D341Med (cell line): Measurements from ENCODE around the gene GATB.
A peak's percentile ranks its signal among the peaks of the same experiment; 100 is the strongest.

Experiments
- DNase-seq: peaks from one replicate; pipeline ENCODE4 v3.0.0; 2012; ENCODE audit warnings: low spot score

Gene GATB

DNA sequence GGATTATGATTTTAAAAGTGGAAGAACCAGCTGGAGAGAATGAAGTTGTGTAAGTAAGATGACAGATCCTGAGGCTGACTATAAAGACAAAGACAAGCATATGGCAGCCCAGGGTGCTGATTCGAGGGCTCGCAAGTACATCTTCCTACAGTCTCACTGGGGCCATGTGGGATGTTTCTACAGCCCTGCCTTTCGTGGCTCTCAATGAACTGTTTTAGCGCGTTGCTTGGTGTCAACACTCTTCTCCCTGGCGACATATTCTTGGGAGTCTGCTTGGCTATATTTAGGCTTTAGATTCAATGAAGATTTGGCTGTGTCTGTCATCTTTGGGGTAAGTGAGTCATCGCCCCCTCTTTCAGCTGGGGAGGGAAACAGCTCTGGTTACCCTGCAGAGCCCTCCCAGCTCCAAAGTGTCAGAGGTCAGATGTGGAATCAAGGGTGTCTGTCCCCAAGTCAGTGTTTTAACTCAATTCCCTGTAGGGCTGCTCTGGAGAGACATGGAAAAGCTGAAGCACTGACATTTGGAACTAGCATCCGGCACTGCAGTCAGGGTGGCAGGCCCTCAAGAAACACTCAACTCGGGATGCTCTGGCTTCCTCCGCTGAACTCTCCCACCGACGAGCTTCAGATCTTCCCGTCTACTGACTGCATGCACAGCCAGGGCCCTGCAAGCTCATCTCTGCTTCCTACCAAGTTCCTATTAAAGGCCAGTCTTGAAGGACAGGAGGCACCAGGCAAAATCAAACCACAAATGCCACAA is 65.7 kb downstream of the GATB start:
- DNase-seq: no peak

DNA sequence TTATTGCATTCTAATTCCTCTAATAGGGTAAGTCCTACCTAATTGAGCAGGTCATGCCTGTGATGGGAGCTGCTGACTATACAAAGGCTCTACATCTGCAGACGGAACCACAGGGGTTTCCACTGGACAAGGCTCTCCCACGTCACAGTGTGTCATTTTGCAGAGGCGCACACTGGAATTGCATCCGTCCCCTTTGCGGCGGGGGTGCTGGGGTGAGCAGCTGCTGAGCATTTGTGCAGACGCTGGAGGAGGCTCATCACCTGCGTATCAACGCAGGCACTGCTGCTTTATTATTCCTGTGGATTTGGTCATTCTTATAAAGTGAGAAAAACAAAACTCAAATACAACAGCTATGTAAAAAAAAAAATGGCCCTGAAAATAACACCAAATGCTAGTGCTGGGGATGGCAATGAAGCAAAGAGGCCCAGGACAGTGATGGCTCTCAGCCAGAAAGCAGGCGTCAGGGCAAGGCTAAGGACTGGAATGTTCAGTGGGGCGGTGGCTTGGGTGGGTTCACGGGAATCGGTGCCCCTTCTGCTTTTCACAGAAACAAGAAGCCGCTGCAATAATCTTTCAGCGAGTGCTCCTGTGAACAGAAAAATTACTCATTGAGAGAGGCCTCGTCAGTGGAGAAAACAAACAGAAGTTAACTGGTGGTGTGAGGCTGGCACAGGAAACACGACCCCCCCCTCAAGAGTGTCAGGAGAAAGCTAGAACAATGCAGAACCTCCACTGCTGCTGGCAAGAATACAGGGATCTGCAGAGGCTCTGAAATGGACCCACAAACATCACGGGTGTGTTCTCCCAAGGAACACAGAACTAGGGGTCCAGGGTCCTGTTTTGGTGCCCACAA is 67.8 kb downstream of the GATB start:
- no peak for DNase-seq

DNA sequence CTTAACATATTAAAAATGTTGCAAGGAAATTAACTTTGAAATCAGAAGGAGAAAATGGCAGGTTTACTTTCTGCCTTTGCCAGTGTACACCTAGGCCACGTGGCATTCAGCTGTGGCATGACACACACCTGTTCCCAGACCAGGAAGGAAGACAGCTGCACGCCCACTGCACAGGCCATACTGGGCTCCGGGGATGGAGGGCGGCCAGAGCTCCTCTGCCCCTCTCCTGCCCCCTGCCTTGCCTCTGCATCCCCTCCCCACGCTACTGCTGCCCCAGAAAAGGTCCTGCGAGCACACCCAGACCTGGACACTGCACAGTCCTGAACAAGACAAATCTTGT is 68.4 kb downstream of the GATB start:
- DNase-seq: no peak

DNA sequence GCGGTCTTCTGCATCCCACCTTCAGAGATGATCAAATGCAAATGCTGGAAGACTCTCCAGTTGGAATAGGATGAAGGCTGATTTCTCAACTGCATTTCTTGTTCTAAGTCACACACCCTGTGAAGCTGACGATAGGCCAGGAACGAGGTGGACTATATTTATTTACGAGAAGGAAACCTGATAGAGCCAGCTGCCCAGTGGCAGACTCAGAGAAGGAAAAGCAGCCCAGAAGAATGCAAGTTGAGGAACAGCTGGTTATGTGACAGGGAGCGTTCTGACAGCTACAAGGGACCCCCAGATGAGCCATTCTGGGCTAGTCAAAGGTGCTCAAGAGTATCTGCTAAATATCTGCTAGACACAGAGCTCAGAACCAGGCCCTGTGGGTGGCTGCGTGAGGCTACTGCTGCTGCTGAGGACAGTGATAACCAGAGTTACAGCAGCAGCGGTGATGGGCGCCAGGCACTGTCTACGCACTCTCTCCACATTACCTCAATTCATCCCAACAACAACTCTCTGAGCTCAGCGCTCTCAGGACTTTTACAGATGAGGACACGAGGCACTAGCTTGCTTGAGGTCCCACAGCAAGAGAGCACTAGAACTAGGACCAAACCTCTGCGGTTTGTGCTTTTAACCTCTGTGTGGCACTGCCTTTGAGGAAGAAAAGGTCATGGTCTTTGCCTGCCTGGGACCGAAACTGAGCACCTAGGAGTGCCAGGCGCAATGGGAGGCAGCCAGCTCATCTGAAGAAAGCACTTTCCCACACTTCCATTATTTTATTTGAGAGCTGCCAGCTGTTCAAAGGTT is 69.0 kb downstream of the GATB start:
- no peak for DNase-seq

DNA sequence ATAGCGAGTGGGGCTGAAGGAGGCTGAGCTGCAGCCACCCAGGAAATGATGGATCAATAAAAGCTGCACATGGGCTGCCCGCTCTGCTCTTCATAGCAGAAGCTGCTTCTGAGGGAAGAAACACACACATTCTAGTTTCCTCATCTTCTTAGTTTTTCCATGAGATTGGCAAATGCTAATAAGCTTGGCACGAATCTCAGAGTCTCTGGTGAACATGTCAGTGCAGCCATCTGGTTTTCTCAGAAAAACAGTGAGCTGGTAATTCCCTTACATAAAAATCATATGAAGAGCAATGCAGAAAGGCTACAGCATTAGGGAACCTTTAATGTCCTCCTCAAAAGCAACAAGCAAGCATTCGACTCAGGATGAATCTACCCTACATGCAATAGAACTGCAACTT is 69.9 kb downstream of the GATB start:
- no peak for DNase-seq

DNA sequence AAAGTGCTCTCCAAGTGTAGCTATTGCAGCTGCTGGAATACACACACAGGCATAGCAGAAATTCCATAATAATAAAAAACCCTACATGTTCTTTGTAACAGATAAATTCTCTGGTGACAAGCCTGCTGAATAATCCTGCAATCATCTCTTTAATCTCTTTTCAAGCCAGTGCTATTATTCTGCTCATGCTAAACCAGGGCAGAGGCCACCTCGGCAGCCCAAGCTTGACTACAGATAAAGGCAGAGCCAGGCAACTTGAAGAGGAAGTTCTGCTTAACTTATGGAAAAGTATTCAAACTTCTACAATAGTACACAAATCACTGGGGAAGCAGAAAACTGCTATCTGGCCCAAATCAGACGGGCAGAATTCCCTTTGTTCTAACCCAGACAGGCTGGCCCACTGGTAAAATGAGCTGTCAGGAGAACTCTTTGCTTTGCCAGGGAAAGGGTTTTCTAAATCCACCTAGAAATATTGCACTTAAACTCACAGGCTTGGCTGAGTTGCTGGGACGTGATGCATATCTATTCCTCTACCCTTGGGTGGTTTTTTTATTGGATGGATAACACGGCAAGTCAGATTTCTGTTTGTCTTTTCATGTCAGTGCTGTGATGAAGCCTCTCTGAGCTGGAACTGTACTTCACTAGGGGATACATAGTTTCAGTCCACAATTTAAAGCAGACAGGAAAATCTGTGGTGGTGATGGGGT is 70.5 kb downstream of the GATB start:
- DNase-seq: peak; percentile 51

DNA sequence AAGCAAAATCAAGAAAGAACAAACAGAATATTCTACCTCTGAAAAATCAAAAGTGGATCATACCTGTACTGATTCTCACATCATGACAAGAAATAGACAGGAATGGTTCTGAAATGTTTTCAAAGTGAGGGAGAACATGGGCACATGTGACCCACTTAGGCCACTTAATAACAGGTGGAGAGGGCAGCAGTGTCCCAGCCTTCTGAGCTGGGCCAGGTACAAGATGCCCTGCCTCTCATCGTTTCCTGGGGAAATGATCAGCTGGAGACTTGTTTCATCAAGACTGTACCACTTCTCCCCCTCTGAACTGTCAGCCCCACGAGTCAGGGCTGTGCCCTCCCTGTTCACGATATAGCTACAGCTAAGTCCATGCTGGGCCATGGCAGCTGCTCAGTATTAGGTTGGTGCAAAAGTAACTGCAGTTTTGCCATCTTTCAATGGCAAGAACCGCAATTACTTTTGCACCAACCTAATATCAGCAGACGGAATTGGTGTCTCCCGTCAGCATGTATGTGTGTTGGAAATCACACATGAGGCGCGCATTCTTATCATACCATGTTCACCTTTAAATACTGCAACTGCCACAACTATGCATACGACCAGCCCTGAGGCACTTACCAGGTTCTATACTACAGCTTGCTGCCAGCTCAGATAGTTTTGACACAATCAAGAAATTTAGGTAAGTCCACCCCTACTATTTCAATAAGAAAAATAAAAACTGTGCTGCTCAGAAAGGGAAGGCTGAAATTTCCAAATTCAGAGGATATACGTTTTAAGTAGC is 71.4 kb downstream of the GATB start:
- DNase-seq: no peak

DNA sequence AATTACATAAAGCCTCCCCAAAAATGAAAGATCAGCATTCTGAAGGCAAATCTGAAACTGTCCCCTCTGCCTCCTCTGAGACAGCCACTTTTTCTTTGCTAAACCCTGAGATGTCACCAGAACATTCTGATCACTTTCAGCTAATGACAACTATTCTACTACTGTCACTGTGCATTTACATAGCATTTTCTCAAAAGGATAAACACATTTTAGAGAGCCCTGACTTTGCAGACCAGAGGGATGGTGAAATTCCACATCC is 72.1 kb downstream of the GATB start:
- no peak for DNase-seq

DNA sequence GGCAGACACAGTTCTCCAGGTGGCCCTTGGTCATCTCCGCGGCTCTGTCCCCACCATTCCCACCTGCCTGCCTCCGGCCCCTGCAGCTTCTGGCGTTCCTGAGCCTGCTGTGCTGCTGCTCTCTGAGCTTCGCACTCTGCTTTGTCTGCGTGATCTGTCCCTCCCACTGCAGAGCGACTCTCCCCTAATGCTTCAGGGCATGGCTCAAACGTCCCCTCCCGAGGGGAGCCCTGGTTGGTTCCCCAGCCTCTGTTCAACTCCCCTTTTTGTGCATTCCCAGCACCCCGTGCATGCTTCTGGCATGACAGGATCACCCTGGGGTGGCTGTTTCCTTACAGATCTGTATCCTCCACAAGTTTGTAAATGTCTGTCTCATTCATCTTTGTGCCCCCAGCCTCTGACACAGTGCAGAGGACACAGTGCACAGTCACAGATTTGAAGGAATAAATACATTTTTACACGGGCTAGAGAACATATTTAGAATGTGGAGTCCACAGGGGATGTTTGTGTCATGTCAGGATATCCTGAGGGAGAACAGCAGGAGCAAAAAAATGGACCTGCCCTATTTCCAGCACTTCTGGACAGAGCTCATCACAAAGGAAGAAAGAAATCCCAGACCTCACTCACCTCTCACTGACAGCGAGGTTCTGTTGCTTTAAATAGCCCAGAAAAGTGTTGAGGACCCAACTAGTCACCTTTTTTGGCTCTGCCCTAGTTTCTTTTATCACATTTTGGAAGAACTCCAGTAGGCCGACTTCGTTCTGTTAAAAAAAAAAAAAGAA is 72.6 kb downstream of the GATB start:
- no peak for DNase-seq

DNA sequence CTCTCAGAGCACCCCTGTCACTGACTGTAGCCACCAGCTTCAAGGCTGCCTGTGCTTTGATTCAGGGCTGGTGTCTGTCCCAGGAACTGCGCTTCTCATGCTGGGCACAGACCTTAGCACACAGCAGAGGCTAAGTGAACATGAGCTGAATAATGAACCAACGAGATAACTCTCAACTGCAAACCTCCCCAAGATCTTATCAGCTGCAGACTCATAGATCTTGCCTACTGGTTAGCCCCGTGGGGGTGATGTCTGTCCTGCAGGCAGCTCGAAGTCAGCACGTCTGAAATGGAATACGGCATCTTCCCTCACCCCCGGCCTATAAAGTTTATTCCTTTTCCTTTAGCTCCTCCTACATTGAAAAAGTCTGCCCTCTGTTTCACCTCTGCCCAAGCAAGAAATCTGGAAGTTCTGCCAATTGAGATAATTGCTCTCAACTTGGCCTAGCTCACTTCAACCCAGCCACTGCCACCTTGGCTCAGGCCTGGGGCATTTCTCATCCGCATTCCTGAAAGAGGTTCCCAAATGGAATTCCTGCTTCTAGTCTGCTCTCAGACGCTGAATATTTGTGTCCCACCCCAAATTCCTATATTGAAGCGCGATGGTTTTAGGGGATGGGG is 73.7 kb downstream of the GATB start:
- DNase-seq: no peak

DNA sequence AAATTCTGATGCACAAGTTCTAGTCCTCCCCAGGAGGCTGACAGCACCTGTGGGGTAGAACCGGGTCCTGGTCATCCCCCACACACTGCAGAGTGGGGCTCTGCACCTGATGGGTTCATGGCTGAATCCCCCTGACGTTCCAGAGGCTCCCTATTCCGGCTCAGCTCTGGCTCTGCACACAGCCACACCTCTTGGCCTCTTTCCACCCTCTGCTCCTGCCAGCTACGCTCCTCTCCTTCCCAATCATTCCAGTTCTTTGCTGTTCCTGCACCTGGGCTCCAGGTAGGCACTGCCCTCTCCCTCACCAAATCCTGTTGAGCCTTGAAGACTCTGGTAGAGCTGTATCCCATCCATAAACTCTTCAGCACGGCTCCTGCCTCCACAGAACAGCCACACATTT is 75.5 kb downstream of the GATB start:
- no peak for DNase-seq

DNA sequence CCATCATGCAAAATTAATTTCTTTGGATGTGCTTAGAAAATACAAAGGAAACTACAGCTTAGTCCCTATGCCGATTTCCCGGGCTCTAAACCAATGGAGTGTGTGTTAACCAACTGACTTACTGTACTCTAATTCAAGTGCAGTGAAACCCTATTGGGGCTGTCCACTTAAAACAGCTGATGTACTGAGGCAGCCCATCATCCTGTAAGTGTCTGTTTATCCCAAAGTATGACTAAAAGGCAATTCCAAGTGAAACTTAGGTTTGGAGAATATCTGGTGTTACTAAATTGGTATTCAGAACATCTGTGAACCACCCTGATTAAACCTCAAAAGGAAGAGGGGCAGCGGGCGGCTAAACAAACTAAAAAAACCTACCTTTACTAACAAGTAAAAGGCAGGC is 79.7 kb downstream of the GATB start:
- DNase-seq: no peak

DNA sequence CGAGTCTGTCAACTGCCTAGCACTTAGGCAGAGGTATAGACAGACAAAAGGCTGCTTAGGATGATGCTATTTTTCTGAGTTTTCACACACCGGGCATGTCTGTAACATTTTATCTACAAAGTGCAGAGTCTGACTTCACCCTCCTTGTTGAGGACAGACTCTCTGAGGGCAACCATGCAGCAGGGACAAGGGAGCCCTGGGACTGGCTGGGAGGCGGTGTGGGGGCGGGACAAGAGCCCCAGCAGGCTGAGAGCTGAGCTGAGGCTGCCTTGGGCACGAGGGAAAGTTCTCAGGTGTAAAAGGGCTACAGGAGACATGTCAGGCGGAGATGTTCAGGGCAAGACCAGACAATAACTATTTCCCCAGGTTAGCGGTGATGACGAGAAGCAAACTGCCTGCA is 81.6 kb downstream of the GATB start:
- DNase-seq: no peak

DNA sequence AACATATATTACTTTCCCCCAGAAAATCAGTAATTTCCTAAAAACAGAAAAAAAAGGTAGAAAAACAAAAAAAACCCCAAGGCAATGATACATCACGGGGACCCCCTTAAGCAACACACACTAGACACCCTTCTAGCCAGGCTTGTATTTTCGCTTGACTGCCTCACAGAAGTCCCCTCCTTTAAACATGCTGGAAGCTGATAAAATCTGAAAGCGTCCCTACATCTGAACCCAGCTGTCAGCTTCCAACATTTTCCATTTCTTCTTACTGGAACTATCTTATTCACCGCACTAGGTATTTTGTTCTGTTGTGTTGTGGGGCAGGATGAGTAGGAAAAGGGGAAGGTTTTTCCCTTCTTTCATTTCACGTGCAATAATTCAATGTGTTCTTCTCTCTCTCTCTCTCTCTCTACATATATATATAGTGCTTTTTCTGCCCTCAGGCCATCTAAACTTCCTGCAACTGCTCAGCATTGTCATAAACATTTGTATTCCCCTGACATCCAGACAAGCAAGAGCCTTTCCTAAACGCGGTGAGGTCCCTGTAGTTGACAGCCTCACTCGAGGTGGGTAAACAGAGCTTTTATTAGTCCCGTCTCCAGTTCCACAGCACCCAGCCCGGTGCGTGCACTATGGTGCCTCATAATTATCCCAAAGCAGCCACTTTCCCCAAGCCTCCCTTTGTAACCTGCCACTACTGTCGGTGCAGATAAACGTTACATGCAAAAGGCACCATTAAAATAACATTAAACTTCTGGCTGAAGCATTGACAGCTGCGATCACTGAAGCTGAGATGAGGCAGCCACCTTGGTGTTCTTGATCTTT is 82.5 kb downstream of the GATB start:
- no peak for DNase-seq

DNA sequence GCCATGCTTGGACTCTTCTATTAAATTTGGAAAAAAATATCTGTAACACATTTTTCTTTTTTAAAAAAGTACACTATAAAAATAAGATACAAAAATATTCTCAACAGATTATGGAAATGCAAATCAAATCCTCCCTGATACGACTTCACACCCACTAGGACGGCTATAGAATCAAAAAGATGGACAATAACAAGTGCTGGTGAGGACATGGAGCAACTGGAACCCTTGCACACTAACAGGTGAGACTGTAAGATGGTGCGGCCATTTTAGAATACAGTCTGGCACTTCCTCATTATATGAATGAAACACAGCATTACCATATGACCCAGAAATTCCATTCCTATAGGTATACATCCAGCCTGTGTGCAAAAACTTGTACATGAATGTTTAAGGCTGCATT is 83.6 kb downstream of the GATB start:
- DNase-seq: no peak

DNA sequence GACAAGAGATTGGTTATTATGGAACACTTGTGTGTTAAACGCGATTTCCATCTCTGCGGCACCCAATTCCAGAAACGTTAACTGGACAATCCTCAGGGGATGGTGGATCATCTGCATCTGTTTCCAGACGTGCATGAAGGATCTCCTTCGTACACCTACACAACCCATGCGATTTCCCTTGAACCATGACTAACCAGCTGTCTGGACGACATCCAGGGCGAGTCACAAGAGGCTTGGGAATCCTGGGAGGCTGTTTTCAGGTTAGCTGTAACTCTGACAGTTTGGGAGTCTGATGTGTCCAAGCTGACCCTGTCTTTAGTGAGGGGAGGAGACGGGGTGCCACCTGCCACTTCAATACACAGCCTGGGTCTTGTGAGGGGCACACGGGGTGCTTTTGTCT is 84.5 kb downstream of the GATB start:
- DNase-seq: no peak

DNA sequence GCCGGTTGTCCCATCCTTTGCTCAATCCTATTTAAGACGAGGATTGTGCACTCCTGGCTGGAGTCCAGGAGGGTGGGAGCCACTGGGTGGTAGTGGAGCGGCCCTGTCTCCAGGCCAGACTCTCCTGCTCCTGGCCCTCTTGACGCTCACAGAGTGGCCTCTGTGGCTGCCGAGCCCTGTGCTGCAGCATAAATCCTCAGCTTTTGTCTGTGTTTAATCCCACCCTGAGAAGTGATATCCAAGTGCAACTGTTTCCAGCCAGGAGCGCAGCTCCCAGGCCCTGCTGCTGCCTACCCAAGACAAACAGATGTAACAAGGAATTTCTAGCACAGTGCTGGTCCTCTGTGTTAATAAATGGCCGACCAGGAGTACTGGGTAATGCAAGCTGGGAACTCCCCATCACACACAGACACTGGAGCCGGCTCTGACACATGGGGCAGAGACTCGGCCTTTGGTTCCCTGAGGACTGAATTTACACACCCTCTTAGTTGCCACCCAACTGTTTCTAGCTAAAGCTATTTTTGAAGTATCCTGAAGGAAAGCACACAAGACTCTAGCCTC is 85.3 kb downstream of the GATB start:
- DNase-seq: peak; percentile 61

DNA sequence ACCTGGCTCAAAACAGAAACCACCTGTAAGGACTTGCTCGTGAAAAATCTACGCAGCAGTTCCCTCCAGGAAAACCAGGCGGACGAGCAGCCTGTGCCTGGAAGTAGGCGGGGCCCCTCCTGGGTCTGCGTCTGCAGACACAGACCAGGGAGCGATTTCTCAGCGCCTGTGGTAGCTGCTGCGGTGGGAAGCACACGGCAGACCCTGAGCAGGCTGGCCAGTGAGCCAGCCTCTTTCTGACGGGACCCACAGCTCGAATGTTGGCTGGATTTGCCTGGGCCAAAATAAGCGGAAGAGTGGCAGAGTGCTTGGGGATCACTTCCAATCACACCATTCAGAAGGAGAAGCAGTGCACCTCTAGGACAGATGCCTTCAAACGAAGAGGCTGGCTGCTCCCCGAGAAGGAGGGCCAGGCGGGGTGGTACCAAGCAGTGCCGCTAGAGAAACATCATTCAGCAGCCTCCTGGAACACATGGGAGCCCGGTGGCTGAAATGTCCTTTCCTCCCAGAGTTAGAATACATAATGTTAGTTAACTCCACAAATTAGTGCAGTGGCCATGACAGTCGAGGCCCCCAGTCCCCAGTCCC is 85.9 kb downstream of the GATB start:
- no peak for DNase-seq
